B cell (primary cell): ENCODE results near the gene FAM120B. TPM values are rescaled to one million over a fixed set of nuclear protein-coding genes. Genes with fewer than 3 reads are reported as not detected.

ENCODE experiments used
- ATAC-seq: fragments of 200-7000 bp; cut with Tn5 transposase; one replicate; pipeline ENCODE4 v1.10.0; 2021; ENCODE audit warnings: low read depth, mild to moderate bottlenecking, moderate number of reproducible peaks, moderate library complexity
- CTCF ChIA-PET: fragments of 350-600 bp; sonication (Branson Sonifier 250); formaldehyde crosslinking; loops from one replicate; lab custom pipeline; 2021; ENCODE audit warnings: antibody characterized with exemption, inconsistent platforms; lab: Charles Lee
- POLR2A ChIA-PET: fragments of 350-600 bp; sonication (Branson Sonifier 250); formaldehyde crosslinking; loops from one replicate; lab custom pipeline; 2021; ENCODE audit warnings: antibody characterized with exemption; lab: Charles Lee
- DNase-seq: peaks from one replicate; pipeline ENCODE4 v3.0.0; 2013
- H2AFZ ChIP-seq: 2 replicates; pipeline ENCODE4 v1.6.1; 2012; ENCODE audit warnings: mild to moderate bottlenecking, low read depth, low read length; ENCODE audit not compliant: insufficient read depth, poor library complexity, severe bottlenecking
- H3K27ac ChIP-seq, 2 donors: 1 replicate in 1 of 2; 2 replicates in 1 of 2; pipeline ENCODE4 v1.5.1; 2012 to 2013; ENCODE audit warnings: low read length in 2 of 2, mild to moderate bottlenecking in 2 of 2, moderate library complexity in 1 of 2
- H3K27me3 ChIP-seq, 4 experiments: fragments of 200-600 bp in 1 of 4; sonication (generic) in 1 of 4; replicated peaks in 1 of 4; 1 replicate in 2 of 4; 2 replicates in 2 of 4; pipeline versions ENCODE4 v1.6.1 to v1.7.0; 2013 to 2016; ENCODE audit warnings: low read length in 3 of 4, mild to moderate bottlenecking in 2 of 4, mixed read lengths in 1 of 4, moderate library complexity in 1 of 4; ENCODE audit not compliant: insufficient read depth in 4 of 4, control insufficient read depth in 3 of 4; ENCODE audit errors: control extremely low read depth in 1 of 4
- H3K36me3 ChIP-seq, 2 experiments: replicated peaks in 1 of 2; 1 replicate in 1 of 2; 2 replicates in 1 of 2; pipeline versions ENCODE4 v1.6.1 to v1.7.1; 2013; ENCODE audit warnings: low read length in 1 of 2; ENCODE audit not compliant: insufficient read depth in 2 of 2, control insufficient read depth in 1 of 2; ENCODE audit errors: control extremely low read depth in 1 of 2, extremely low read depth in 1 of 2
- H3K4me1 ChIP-seq, 2 donors: fragments of 200-600 bp in 1 of 2; sonication (generic) in 1 of 2; 1 replicate in 1 of 2; 2 replicates in 1 of 2; pipeline versions ENCODE4 v1.5.1 to v1.6.1; 2013 to 2017; ENCODE audit warnings: low read length in 2 of 2; ENCODE audit not compliant: control insufficient read depth in 2 of 2, insufficient read depth in 2 of 2
- H3K4me2 ChIP-seq: replicated peaks from 2 replicates; pipeline ENCODE3; 2012; ENCODE audit warnings: mild to moderate bottlenecking, low read depth, low read length; ENCODE audit not compliant: poor library complexity, severe bottlenecking
- H3K4me3 ChIP-seq, 5 experiments: fragments of 200-600 bp in 1 of 5; sonication (generic) in 1 of 5; 1 replicate in 3 of 5; 2 replicates in 2 of 5; pipeline versions ENCODE4 v1.5.1 to v1.7.0; 2011 to 2016; ENCODE audit warnings: low read length in 4 of 5, mild to moderate bottlenecking in 4 of 5, low read depth in 2 of 5, control low read depth in 1 of 5, moderate library complexity in 1 of 5; ENCODE audit not compliant: insufficient read depth in 1 of 5; ENCODE audit errors: control extremely low read depth in 1 of 5, extremely low read depth in 1 of 5
- H3K79me2 ChIP-seq: fragments of 200-600 bp; sonication (generic); one replicate; pipeline ENCODE4 v1.6.0; 2016; ENCODE audit warnings: low read length; ENCODE audit not compliant: control insufficient read depth, insufficient read depth
- H3K9ac ChIP-seq: fragments of 200-600 bp; sonication (generic); 2 replicates; pipeline ENCODE4 v1.6.1; 2017; ENCODE audit warnings: mild to moderate bottlenecking, low read length, moderate library complexity
- H3K9me3 ChIP-seq, 3 donors: one replicate each; pipeline versions ENCODE4 v1.6.1 to v1.7.1; 2013; ENCODE audit warnings: low read length in 2 of 3; ENCODE audit not compliant: control insufficient read depth in 2 of 3, insufficient read depth in 1 of 3; ENCODE audit errors: control extremely low read depth in 1 of 3
- H4K20me1 ChIP-seq: 2 replicates; pipeline ENCODE4 v1.6.0; 2012; ENCODE audit warnings: mild to moderate bottlenecking, low read length; ENCODE audit not compliant: insufficient read depth, control insufficient read depth, poor library complexity, severe bottlenecking
- H3K27ac Mint-ChIP-seq: one replicate; pipeline ENCODE4 v1.8.0; 2021; ENCODE audit warnings: mixed read lengths
- H3K27me3 Mint-ChIP-seq: one replicate; pipeline ENCODE4 v1.8.0; 2021; ENCODE audit warnings: mixed read lengths
- H3K4me1 Mint-ChIP-seq: one replicate; pipeline ENCODE4 v1.8.0; 2021; ENCODE audit warnings: mixed read lengths
- H3K4me3 Mint-ChIP-seq: one replicate; pipeline ENCODE4 v1.8.0; 2021; ENCODE audit warnings: mixed read lengths
- H3K9me3 Mint-ChIP-seq: one replicate; pipeline ENCODE4 v1.8.0; 2022; ENCODE audit warnings: mixed read lengths; ENCODE audit not compliant: insufficient read depth
- CTCF ChIP-seq: fragments of 200-600 bp; IDR thresholded peaks from one replicate; pipeline ENCODE4 v1.8.0; 2022; ENCODE audit warnings: antibody characterized with exemption, mild to moderate bottlenecking
- EZH2 ChIP-seq: IDR thresholded peaks from 2 replicates; pipeline ENCODE4 v1.6.1; 2012; ENCODE audit warnings: borderline replicate concordance, low read depth, mild to moderate bottlenecking, moderate library complexity, low read length; ENCODE audit not compliant: insufficient read depth, poor library complexity, severe bottlenecking
- WGBS: methylation state at CpG from one replicate; pipeline ENCODE4 v1.1.5; 2013; ENCODE audit warnings: missing lambda C conversion rate; ENCODE audit not compliant: insufficient coverage; 5-methylcytosine and 5-hydroxymethylcytosine counted together
- intact Hi-C: fragments of 100-400 bp; cut with micrococcal nuclease; formaldehyde crosslinking; loops from one replicate; pipeline ENCODE4 v1.10.0; 2022
- polyA plus RNA-seq: library from polyadenylated mRNA; depleted of rRNA; stranded (reverse); fragments of >200 nt; gene quantifications from 2 replicates; pipeline ENCODE4 v1.2.3, GENCODE V29; 2012
- total RNA-seq, 2 donors: library from RNA; stranded (reverse); fragments of 120-200 nt in 1 of 2; gene quantifications; 1 replicate in 1 of 2; 2 replicates in 1 of 2; pipeline versions ENCODE4 v1.2.3 to v1.2.4, GENCODE V29; 2013 to 2022

The FAM120B gene
- total and polyA plus RNA-seq, 2 donors (not counting 1 experiment from before 2014, with no cell fraction given): 12.5 to 51.7 TPM

- Histone ChIP-seq H3K27me3 (peaks cover 0 to 8% (median 0%) of the 10 kb centered on the region in 4 experiments), H3K4me3 (no peak overlapping the region), H3K79me2 (no peaks in the 10 kb centered on the region), H3K4me1 (no peaks in the 10 kb centered on the region), H3K4me2 (no peak overlapping the region), H2AFZ (no peak overlapping the region), H3K36me3 (no peaks in the 10 kb centered on the region), H3K27ac (no peak overlapping the region), H3K9ac (no peak overlapping the region), H4K20me1 (no peaks in the 10 kb centered on the region), H3K9me3 (peaks cover 0 to 4% (median 0%) of the 10 kb centered on the region in 3 donors)
- H3K4me1 Mint-ChIP-seq: no peaks in the 10 kb centered on the region
- ATAC-seq (no peak), DNase-seq (no peak)
- ChIA-PET POLR2A (interaction anchor here (0.6 kb wide), 1 partner anchor 36 kb away, joined by 13 read pairs; no protein-coding TSS in a partner anchor), CTCF (no interaction called here)
- WGBS: 65% methylated on average over 4 of the region's 4 CpGs
- TF ChIP-seq CTCF (no peak), EZH2 (no peak)
- no peaks in the 10 kb centered on the region for H3K9me3 Mint-ChIP-seq
- H3K27me3 Mint-ChIP-seq: peaks cover 24% of the 10 kb centered on the region
- H3K4me3 Mint-ChIP-seq: no peak overlapping the region
- no peak overlapping the region for H3K27ac Mint-ChIP-seq
- intact Hi-C loops: no loop called here
Observed at GRCh38 chr6:170257376-170257775, 49.2 kb upstream of the FAM120B start.

- Histone ChIP-seq H3K4me1 (no peaks in the 10 kb centered on the region), H3K79me2 (no peaks in the 10 kb centered on the region), H3K9me3 (peaks cover 0 to 4% (median 0%) of the 10 kb centered on the region in 3 donors), H3K27ac (no peak overlapping the region), H3K36me3 (no peaks in the 10 kb centered on the region), H3K9ac (no peak overlapping the region), H3K4me2 (no peak overlapping the region), H3K27me3 (peaks cover 0 to 16% (median 0%) of the 10 kb centered on the region in 4 experiments), H2AFZ (no peak overlapping the region), H4K20me1 (no peaks in the 10 kb centered on the region), H3K4me3 (no peak overlapping the region)
- Mint-ChIP-seq H3K4me1 (no peaks in the 10 kb centered on the region), H3K27me3 (peaks cover 28% of the 10 kb centered on the region), H3K9me3 (no peaks in the 10 kb centered on the region), H3K4me3 (no peak overlapping the region), H3K27ac (no peak overlapping the region)
- DNase-seq: no peak
- 98% methylated on average over 5 of the region's 6 CpGs for WGBS
- ATAC-seq: no peak
- ChIA-PET POLR2A (no interaction called here), CTCF (no interaction called here)
- TF ChIP-seq CTCF (no peak), EZH2 (no peak)
- intact Hi-C loops: no loop called here
Observed at GRCh38 chr6:170258407-170258806, 48.2 kb upstream of the FAM120B start.
